Erythroblast (primary cell): Measurements from ENCODE around the gene NDUFB10.

Source experiments
- DNase-seq, 2 experiments: peaks; one replicate each; lab custom pipeline; 2025; lab: John Stamatoyannopoulos, UW
- GATA1 ChIP-seq: IDR thresholded peaks from 2 replicates; pipeline ENCODE4 v1.6.1; 2011; ENCODE audit warnings: low read depth, mild to moderate bottlenecking, control low read depth, low read length, moderate library complexity
- POLR2A ChIP-seq: IDR thresholded peaks from 2 replicates; pipeline ENCODE4 v1.6.1; 2011; ENCODE audit warnings: mild to moderate bottlenecking, low read length

Gene NDUFB10

DNA sequence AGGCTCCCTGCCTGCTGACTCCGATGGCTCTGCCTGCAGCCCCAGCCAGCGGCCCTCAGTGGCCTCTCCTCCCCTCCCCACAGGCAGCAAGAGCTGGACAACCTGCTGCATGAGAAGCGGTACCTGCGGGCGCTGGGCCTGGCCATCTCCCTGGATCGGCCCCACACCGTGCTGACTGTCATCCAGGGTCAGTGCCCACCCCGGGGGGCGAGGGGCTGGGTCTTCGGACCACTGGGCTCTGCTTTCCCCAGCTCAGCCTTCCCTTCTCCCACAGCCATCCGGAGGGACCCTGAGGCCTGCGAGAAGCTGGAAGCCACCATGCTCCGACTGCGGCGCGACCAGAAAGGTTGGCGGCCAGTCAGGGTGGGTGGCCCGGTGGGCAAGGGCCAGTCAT, 18.5 kb downstream of the NDUFB10 start:
- DNase-seq, result no peak

GRCh38 chr16:1978476-1979120, 19.3 kb downstream of the NDUFB10 start:
- TF ChIP-seq GATA1, result no peak
- no peak for TF ChIP-seq POLR2A
- no peak for DNase-seq

More for the DNA sequence above, 18.5 kb downstream of the NDUFB10 start:
- no peak for TF ChIP-seq POLR2A
- TF ChIP-seq GATA1, result no peak

DNA sequence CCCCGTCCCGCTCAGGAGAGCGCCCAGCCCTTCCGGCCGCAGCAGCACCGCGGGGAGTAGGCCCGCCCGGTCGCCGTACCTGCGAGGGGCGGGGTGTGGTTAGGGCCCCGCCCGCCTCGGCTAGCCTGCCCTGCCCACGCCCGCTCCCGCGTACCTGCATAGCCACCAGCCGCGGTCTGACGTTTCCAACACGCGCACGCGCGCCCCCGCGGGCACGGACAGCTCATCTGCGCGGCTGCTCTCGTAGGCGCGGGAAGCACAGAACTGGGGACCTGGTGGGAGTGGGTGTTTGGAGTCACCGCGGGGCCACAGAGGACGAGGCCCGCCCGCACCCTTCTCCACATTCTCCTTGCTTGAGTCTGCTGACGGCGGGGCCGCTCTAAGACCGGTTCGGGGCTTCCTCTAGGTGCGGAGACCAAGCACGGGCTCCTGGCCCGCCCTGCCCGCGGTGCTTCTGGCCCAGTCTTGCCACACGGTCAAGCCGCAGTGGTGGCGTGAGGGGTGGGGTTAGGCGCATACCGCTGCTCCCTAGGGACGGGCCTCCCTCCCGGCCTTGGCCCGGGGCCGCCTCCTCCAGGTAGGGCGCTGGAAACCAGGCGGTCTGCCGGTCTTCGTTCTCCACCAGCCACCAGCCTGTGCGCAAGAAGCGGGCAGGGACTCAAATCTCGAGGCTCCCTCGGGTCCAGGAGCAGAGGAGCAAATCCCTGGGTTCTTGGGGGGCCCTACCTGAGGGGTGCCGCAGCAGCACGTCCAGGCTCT, 20.1 kb downstream of the NDUFB10 start:
- TF ChIP-seq POLR2A, result no peak
- TF ChIP-seq GATA1, result no peak
- no peak for DNase-seq

DNA sequence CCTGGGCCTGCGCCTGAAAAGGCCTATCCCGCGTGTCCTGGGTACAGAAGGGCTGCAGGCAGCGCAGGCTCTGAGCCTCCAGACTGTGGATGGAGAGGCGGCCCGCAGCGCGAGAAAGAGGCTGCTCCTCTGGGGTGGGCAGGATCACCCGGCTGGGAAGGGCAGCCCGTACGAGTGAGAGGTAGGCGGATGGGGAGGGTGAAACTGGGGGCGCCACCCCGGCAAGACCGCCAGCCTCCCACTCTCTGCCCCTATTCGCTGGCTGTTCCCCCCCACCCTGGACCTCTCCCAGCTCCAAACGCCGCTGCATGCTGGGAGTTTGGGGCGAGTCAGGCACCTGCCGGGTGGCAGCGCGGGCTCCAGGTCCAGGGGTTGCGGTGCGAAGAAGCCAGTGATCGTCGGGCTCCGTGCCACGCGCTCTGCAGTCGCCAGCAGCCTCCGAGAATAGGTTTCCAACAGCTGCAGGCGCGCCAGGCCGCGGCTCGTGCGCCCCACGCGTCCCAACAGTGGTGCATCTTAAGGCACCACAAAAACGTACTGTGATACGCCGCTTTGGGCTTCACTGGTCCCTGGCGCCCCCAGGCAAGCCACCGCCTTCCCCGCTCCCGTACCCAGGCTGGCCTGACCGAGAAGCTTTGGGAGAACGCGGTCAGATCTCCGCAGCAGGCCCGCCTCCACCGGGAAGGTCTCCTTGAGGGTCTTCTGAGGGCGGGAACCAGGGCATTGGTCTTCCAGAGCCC, 20.9 kb downstream of the NDUFB10 start:
- DNase-seq, result no peak
- no peak for TF ChIP-seq GATA1
- TF ChIP-seq POLR2A, result no peak

GRCh38 chr16:1980770-1981087, 21.4 kb downstream of the NDUFB10 start:
- TF ChIP-seq GATA1 (no peak), POLR2A (no peak)
- no peak for DNase-seq

- DNase-seq, result no peak
- TF ChIP-seq GATA1 (no peak), POLR2A (no peak)
Observed at GRCh38 chr16:1981398-1981836, 22.1 kb downstream of the NDUFB10 start, which contains the start of gene NOXO1. TSS of gene NOXO1 (minus strand) at chr16:1981469. CDS start at chr16:1981179, 290 bp downstream.

DNA sequence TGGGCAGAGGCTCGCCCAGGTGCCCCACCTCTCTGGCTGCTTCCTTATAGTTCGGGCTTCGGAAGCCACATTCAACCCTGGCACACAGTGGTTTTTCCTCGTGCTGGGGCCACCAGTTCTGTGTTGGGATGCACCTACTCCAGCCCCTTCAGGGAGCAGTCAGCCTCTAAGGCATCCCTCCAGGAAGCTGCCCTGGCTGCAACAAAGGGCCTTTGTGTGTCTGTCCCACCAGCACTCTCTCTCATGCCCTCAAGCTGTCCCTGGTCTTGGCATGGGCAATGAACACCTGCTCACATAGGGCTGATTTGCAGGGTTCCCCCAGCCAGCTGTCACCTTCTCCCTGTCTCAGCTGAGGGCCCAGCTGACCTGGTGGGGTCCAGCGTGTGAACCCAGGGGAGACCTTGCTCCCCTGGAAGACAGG, 22.7 kb downstream of the NDUFB10 start:
- DNase-seq, result no peak
- TF ChIP-seq GATA1 (no peak), POLR2A (no peak)

GRCh38 chr16:1982991-1983543, 23.7 kb downstream of the NDUFB10 start:
- TF ChIP-seq GATA1 (no peak), POLR2A (no peak)
- no peak for DNase-seq

- peak; percentile 72 for TF ChIP-seq POLR2A
- no peak for TF ChIP-seq GATA1
- peak; percentile 93 to 95 for DNase-seq
Observed at GRCh38 chr16:1983544-1984346, 24.4 kb downstream of the NDUFB10 start, which contains the start of gene GFER. TSS of gene GFER (plus strand) at chr16:1984193. CDS start at chr16:1984219, 26 bp downstream.

- TF ChIP-seq GATA1 (no peak), POLR2A (peak; percentile 39)
- DNase-seq, result no peak
Observed at GRCh38 chr16:1984347-1985225, 25.2 kb downstream of the NDUFB10 start.

DNA sequence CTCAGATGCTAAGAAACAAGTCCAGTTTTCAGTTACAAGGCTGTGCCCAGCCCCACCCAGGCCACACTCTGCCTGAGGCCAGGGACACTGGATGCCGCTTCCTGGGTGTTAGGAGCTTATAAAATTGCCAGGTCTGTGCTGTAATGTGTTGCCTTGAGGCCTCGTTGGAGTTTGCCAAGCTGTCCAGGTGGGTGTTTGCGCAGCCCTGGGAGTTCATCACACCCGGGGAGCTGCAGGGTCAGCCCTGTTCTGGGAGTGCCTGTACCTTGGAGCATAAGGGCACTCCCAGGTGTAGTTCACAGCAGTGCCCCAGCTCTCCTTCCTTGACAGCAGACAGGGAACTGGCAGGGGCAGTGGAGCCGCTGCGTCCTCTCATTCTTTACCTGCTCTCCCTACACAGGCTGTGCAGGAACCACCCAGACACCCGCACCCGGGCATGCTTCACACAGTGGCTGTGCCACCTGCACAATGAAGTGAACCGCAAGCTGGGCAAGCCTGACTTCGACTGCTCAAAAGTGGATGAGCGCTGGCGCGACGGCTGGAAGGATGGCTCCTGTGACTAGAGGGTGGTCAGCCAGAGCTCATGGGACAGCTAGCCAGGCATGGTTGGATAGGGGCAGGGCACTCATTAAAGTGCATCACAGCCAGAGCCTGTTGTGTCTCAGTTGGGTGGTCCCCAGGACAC, 26.3 kb downstream of the NDUFB10 start:
- no peak for DNase-seq
- TF ChIP-seq GATA1, result no peak
